Measurements from ENCODE around the gene RIPOR2.

RIPOR2 gene

GRCh38 chr6:24887545-24888140 is 48.1 kb downstream of the RIPOR2 start:
- no peak for TF ChIP-seq CTCF (IDR thresholded peaks at IDR 0.05)

GRCh38 chr6:24883618-24884017 is 52.1 kb downstream of the RIPOR2 start:
- no peak for TF ChIP-seq CTCF (IDR thresholded peaks at IDR 0.05)

- no peak for TF ChIP-seq CTCF (IDR thresholded peaks at IDR 0.05)
Measured at GRCh38 chr6:24882835-24883555, 52.8 kb downstream of the RIPOR2 start.

GRCh38 chr6:24882295-24882694 is 53.5 kb downstream of the RIPOR2 start:
- TF ChIP-seq CTCF (IDR thresholded peaks at IDR 0.05), result no peak

GRCh38 chr6:24881376-24881775 is 54.4 kb downstream of the RIPOR2 start:
- no peak for TF ChIP-seq CTCF (IDR thresholded peaks at IDR 0.05)

GRCh38 chr6:24880451-24880850 is 55.3 kb downstream of the RIPOR2 start:
- no peak for TF ChIP-seq CTCF (IDR thresholded peaks at IDR 0.05)

GRCh38 chr6:24879351-24879750 is 56.4 kb downstream of the RIPOR2 start:
- no peak for TF ChIP-seq CTCF (IDR thresholded peaks at IDR 0.05)
